GM18951 (cell line): ENCODE data around the gene DCPS.
"Not testable (repeated sequence)": the region's sequence is repeated elsewhere in the genome, so short reads cannot be mapped to it uniquely, and the experiment has no call there.

ENCODE experiments used
- POLR2A ChIP-seq: IDR thresholded peaks from 4 replicates; pipeline ENCODE4 v1.6.1; 2011; ENCODE audit warnings: mild to moderate bottlenecking; ENCODE audit not compliant: insufficient read length, insufficient read depth; ENCODE audit errors: extremely low read depth
- in situ Hi-C: fragments of 300-500 bp; cut with MboI; formaldehyde crosslinking; loops from one replicate; pipeline ENCODE4 v1.12.0; 2022; ENCODE audit warnings: low sequenced_read_pairs, mixed read lengths, inconsistent platforms; ENCODE audit not compliant: unreplicated experiment

The DCPS gene

DNA sequence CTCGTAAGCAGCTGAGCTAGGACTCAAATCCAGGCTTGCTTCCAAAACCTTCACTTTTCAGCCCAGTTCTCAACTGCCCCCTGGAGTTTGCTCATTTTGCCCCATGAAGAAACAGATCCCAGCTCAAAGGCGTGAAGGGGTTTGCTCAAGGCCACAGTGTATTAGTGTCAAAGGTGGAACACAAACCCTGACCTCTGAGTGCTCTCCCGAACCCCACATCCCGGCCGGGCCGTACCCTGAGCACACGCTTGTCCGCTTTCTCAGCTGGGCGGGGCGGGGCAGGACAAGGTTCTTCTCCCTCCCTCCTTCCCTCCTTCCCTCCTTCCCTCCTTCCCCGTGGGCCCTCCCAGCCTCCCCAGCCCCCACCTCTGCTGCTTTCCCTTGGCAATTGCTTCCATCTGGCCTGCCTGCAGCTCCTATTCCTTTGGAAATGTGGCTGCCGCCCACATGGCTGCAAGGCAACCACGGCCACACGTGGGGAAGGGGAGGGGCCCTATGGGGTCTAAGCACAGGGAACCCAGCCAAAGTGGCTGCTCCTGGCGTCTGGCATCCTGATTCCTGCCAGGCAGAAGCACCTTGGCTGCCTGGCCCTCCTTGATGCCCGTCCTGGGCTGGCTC lies 55.7 kb downstream of the DCPS start:
- in situ Hi-C loops, result no loop called here
- no peak for TF ChIP-seq POLR2A

DNA sequence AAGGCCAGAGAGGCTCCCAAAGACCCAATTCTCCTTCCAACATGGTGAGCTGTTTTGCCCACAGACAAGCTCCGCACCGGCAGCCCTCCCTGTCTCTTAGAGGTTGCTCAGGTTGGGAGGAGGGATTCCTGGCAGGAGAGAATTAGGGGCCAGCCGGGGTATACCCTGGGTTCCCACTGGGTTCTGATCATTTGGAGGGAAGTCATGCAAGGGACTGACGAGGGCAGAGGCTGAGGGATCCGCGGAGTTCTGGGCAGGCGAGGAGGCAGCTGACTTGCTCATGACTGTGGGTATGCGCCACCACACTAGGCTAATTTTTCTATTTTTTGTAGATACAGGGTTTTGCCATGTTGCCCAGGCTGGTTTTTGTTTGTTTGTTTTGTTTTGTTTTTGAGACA lies 56.2 kb downstream of the DCPS start:
- TF ChIP-seq POLR2A, result no peak
- in situ Hi-C loops, result no loop called here

DNA sequence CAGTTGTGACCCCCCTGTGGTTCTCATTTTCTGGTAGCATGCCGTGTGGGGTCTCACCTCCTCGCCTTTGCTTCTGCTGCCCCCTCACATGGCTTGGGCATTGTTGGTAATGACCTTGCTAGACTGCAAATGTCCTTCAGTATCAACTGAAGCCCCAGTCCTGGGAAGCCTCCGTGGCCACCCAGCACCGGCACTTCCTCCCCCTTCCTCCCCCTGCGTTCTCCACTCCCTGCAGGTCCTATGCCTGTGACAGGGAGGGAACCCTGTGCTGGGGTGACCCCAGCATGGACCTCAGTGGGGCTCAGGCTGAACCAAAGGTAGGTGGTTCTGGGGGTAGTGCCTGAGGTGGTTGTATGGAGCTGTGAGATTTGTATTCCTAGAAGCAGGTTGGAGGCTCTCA lies 57.5 kb downstream of the DCPS start:
- in situ Hi-C loops, result no loop called here
- TF ChIP-seq POLR2A, result no peak

GRCh38 chr11:126362879-126363655 lies 59.2 kb downstream of the DCPS start:
- in situ Hi-C loops, result no loop called here

GRCh38 chr11:126363706-126364248 lies 59.9 kb downstream of the DCPS start:
- in situ Hi-C loops, result no loop called here

More at GRCh38 chr11:126362879-126363655, 59.2 kb downstream of the DCPS start:
- no peak for TF ChIP-seq POLR2A

GRCh38 chr11:126364735-126365134 lies 60.9 kb downstream of the DCPS start:
- in situ Hi-C loops, result not testable (repeated sequence)

More at GRCh38 chr11:126363706-126364248, 59.9 kb downstream of the DCPS start:
- no peak for TF ChIP-seq POLR2A

DNA sequence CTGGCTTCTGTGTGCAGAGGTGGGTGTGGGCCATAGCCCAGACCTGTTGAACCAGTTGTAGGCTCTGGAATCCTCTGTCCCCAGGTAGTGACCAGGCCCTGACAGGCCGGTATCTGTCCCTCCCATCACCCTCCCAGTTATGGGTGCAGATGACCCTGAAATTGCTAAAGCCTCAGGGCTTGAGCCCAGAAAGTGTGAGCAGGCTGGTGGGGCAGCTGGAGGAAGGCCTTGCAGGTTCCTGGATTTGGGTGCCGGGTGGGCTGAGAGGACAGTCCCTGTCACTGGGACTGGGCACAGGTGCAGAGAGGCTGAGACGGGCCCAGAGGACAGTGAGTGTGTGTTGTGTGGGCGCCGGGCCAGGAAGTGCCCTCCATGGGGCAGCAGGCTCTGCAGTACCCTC lies 61.6 kb downstream of the DCPS start:
- in situ Hi-C loops, result not testable (repeated sequence)

GRCh38 chr11:126366064-126366822 lies 62.4 kb downstream of the DCPS start:
- in situ Hi-C loops, result no loop called here
- no peak for TF ChIP-seq POLR2A

- in situ Hi-C loops, result not testable (repeated sequence)
Measured at GRCh38 chr11:126366823-126367654, 63.2 kb downstream of the DCPS start.

DNA sequence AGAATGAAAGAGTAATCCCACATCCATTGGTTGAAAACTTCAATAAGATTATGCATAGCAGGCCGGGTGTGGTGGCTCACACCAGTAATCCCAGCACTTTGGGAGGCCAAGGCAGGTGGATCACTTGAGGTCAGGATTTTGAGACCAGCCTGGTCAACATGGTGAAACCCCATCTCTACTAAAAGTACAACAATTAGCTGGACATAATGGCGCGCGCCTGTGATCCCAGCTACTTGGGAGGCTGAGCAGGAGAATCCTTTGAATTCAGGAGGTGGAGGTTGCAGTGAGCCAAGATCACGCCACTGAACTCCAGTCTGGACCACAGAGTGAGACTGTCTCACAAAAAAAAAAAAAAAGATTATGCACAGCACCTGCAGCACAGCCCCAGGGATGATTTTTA lies 63.9 kb downstream of the DCPS start:
- in situ Hi-C loops, result not testable (repeated sequence)

GRCh38 chr11:126368336-126369119 lies 64.7 kb downstream of the DCPS start:
- in situ Hi-C loops, result not testable (repeated sequence)

- TF ChIP-seq POLR2A, result no peak
- in situ Hi-C loops, result no loop called here
Measured at GRCh38 chr11:126370016-126370415, 66.2 kb downstream of the DCPS start.
